Neural progenitor cell (in vitro differentiated cells): Measurements from ENCODE around the gene TBC1D9.

Experiments used
- EZH2 ChIP-seq: fragments of 200-600 bp; sonication (generic); IDR thresholded peaks from 2 replicates; pipeline ENCODE4 v1.6.1; 2017; ENCODE audit warnings: antibody characterized with exemption, mild to moderate bottlenecking, moderate library complexity
- EZH2phosphoT487 ChIP-seq: fragments of 200-600 bp; sonication (generic); IDR thresholded peaks from 2 replicates; pipeline ENCODE4 v1.6.1; 2017; ENCODE audit warnings: antibody characterized with exemption
- TF ChIP-seq, protein P1 (sequence below): fragments of 200-600 bp; sonication (generic); IDR thresholded peaks from 2 replicates; pipeline ENCODE4 v1.5.1; 2017; ENCODE audit warnings: antibody characterized with exemption, mild to moderate bottlenecking

DNA sequence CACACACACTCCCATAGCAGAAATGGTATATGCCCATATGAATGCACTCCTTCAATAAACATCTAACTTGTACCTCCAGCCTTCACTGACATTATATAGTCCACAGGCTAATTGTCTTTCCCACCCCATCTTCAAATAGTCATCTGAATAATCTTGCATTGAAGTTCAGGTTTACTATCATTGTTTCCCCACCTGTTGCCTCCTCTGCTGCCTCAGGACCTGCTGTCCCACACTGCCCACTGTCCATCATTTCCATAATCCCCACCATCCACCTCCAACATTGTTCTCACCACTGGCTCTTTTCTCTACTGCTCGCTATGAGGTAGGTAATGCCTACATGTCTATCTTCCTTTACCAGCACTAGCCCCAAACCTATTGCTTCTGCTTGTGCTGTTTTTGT, 66.1 kb downstream of the TBC1D9 start:
- TF ChIP-seq, protein P1, sequence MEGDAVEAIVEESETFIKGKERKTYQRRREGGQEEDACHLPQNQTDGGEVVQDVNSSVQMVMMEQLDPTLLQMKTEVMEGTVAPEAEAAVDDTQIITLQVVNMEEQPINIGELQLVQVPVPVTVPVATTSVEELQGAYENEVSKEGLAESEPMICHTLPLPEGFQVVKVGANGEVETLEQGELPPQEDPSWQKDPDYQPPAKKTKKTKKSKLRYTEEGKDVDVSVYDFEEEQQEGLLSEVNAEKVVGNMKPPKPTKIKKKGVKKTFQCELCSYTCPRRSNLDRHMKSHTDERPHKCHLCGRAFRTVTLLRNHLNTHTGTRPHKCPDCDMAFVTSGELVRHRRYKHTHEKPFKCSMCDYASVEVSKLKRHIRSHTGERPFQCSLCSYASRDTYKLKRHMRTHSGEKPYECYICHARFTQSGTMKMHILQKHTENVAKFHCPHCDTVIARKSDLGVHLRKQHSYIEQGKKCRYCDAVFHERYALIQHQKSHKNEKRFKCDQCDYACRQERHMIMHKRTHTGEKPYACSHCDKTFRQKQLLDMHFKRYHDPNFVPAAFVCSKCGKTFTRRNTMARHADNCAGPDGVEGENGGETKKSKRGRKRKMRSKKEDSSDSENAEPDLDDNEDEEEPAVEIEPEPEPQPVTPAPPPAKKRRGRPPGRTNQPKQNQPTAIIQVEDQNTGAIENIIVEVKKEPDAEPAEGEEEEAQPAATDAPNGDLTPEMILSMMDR: no peak
- TF ChIP-seq EZH2 (no peak), EZH2phosphoT487 (no peak)
